Muscle layer of colon (tissue), 2 donors: ENCODE data around the gene ANK2.

Source experiments
- H3K27ac ChIP-seq: one replicate; pipeline ENCODE4 v1.7.0; 2013; ENCODE audit warnings: low read depth, mild to moderate bottlenecking, low read length, moderate library complexity
- H3K27me3 ChIP-seq, 2 donors: one replicate each; pipeline ENCODE4 v1.7.0; 2013; ENCODE audit warnings: low read length in 2 of 2, mild to moderate bottlenecking in 2 of 2; ENCODE audit not compliant: insufficient read depth in 2 of 2, control insufficient read depth in 1 of 2
- H3K36me3 ChIP-seq: one replicate; pipeline ENCODE4 v1.7.0; 2013; ENCODE audit warnings: mild to moderate bottlenecking, low read length; ENCODE audit not compliant: insufficient read depth
- H3K4me1 ChIP-seq: one replicate; pipeline ENCODE4 v1.7.0; 2013; ENCODE audit warnings: mild to moderate bottlenecking, low read length; ENCODE audit not compliant: insufficient read depth
- H3K4me3 ChIP-seq, 2 donors: one replicate each; pipeline ENCODE4 v1.7.0; 2013; ENCODE audit warnings: low read length in 2 of 2, low read depth in 1 of 2, mild to moderate bottlenecking in 1 of 2, moderate library complexity in 1 of 2
- H3K9ac ChIP-seq: one replicate; pipeline ENCODE4 v1.7.0; 2013; ENCODE audit warnings: low read length
- H3K9me3 ChIP-seq: one replicate; pipeline ENCODE4 v1.7.0; 2013; ENCODE audit warnings: mild to moderate bottlenecking, low read length
- donor health status: abdominal sarcoma.
- donor health status: Adenocarcinoma of cecum.

Gene ANK2

DNA sequence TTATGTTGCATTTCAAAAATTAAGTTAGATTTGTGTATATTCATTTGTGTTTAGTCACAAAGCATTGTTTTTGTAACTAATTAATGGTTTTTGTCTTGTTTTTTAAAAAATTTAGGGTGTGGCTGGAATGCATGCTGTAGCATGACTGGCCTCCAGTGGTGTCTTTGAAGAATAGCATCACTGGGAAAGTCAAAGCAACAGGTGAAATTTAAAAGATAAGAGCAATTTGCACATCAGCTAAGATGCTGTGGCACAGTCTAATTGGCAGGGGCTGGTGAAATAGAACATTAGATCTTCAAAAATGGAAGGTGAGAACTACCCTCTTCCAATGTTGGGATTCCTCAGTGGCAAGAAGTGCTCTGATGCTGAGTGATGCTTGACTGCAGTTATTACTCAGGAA is 45.3 kb downstream of the ANK2 start:
- no peaks in the 10 kb centered on the region for H3K36me3 ChIP-seq
- no peaks in the 10 kb centered on the region for H3K9me3 ChIP-seq
- no peaks in the 10 kb centered on the region for H3K27me3 ChIP-seq
- H3K4me3 ChIP-seq = no peak overlapping the region
- H3K9ac ChIP-seq = no peak overlapping the region
- H3K4me1 ChIP-seq = no peaks in the 10 kb centered on the region
- H3K27ac ChIP-seq = no peak overlapping the region

DNA sequence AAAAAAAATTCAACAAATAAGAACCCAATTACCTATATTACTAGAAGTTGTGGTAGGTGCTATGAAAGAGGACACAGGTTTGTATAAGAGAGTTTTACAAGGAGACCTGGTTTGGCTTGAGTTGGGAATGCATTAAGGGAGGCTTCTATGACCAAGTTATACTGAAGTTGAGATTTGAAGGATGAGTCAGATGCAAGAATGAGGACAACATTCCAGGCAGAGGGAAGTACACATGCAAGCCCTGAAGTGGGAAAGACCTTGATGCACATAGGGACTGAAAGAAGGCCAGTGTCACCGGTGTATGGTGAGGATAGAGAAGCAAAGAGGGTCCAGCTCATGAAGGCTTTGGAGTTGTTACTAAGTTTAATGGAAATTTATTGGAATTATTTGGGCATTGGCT is 52.2 kb downstream of the ANK2 start:
- H3K4me1 ChIP-seq = no peaks in the 10 kb centered on the region
- H3K9ac ChIP-seq = no peak overlapping the region
- H3K9me3 ChIP-seq = no peaks in the 10 kb centered on the region
- H3K4me3 ChIP-seq = no peak overlapping the region
- H3K36me3 ChIP-seq = no peaks in the 10 kb centered on the region
- no peak overlapping the region for H3K27ac ChIP-seq
- no peaks in the 10 kb centered on the region for H3K27me3 ChIP-seq

DNA sequence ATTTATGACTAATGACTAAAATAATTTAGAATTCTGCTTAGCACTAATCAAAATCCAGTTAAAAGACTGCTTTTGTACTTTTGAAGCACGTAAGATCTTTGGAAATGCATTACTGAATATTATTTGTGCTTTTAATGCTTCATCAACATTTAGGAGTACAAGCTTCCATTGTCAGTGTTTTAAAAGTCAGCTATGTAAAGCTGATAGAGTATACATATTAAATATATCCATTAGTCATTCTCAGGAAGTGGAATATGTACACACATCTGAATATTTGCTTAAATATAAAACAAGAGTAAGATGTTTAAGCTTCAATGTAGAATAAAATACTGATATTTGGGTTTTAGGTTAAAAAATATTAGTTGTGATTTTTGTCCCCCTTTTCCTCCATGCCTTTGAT is 54.1 kb downstream of the ANK2 start:
- no peaks in the 10 kb centered on the region for H3K4me1 ChIP-seq
- H3K4me3 ChIP-seq = no peak overlapping the region
- no peaks in the 10 kb centered on the region for H3K27me3 ChIP-seq
- no peak overlapping the region for H3K9ac ChIP-seq
- H3K9me3 ChIP-seq = no peaks in the 10 kb centered on the region
- no peaks in the 10 kb centered on the region for H3K36me3 ChIP-seq
- H3K27ac ChIP-seq = no peak overlapping the region

DNA sequence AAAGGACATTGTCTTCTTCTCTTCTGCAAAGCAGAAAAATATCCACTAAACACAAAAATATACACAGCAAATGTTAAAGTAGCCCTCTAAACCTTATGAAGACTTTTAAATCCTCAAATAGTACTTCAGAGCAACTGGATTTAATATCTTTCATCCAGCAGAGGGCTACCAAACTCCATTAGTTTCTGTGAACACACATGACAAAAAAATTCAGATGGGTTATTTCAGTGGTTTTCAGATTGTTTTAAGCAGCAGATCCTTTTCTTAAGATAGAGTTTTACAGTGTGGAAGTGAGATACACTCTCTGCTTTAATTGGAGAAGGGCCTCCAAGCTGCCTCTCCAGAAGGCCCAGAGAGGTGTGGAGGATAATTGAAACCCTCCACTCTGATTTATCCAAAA is 56.7 kb downstream of the ANK2 start:
- H3K36me3 ChIP-seq = no peaks in the 10 kb centered on the region
- H3K27me3 ChIP-seq = no peaks in the 10 kb centered on the region
- no peaks in the 10 kb centered on the region for H3K9me3 ChIP-seq
- no peaks in the 10 kb centered on the region for H3K4me1 ChIP-seq
- H3K4me3 ChIP-seq = no peak overlapping the region
- H3K9ac ChIP-seq = no peak overlapping the region
- H3K27ac ChIP-seq = no peak overlapping the region

DNA sequence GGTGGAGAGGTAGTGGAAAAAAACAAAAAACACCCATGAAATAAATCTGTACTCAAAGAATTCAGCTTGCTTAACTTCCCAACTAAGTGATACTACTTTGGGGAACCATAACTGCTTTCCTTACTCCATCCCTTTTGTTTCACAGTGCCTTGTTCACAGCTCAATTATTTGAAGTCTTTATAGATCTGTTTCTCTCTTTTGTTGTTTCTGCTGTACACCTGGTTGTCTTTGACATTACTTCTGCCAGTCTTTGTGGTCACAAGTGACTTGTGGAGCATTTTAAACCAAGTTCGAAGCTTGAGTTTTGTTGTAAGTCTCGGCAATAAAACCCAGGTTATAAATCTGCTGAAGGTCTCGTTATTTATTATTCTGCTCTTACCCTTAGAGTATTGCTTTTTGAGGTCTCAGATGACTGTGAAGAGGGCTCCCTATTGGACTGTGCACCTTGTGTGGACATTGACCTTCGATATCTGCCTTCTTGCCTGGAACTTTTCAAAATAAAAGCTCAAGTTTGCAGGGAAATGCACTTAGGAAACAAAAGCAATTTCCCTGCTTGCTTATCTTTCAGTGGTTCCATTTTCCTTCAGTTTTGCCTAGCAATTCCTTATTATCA is 59.8 kb downstream of the ANK2 start:
- no peaks in the 10 kb centered on the region for H3K36me3 ChIP-seq
- H3K27me3 ChIP-seq = no peaks in the 10 kb centered on the region
- no peak overlapping the region for H3K9ac ChIP-seq
- no peak overlapping the region for H3K27ac ChIP-seq
- H3K9me3 ChIP-seq = no peaks in the 10 kb centered on the region
- no peaks in the 10 kb centered on the region for H3K4me1 ChIP-seq
- no peak overlapping the region for H3K4me3 ChIP-seq

DNA sequence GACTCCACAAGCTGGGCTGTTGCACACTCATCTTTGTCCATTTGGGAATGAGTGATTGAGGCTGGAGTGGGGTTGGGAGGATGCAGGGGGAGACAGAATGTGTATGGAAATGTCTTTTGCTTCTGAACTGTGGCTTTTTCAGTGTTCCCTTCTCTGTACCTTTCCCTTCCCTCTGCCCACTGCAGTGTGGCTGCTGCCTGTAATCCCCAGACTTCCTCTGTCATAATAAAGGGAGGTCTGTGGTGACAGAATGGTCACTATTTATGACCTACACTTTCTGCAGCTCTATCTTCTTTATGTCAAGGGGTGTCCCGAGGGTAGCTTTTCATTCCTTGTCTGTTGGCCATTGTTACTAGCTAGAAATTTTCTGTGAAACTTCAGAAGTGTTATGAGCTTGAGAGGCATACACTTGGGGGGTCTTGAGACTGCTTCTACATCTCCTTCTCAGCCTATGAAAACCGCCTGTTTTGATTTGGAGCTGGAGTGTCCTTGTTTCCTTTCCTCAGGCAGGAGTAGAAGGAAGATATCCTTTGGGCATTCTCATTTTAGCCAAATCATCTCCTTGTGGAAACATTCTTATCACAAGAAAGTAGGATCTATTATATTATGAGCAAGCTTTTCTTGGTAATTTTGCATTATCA is 63.0 kb downstream of the ANK2 start:
- Histone ChIP-seq H3K9me3 (no peaks in the 10 kb centered on the region), H3K4me3 (no peak overlapping the region), H3K27me3 (no peaks in the 10 kb centered on the region), H3K36me3 (no peaks in the 10 kb centered on the region), H3K9ac (no peak overlapping the region), H3K27ac (no peak overlapping the region), H3K4me1 (peaks cover 5% of the 10 kb centered on the region)

DNA sequence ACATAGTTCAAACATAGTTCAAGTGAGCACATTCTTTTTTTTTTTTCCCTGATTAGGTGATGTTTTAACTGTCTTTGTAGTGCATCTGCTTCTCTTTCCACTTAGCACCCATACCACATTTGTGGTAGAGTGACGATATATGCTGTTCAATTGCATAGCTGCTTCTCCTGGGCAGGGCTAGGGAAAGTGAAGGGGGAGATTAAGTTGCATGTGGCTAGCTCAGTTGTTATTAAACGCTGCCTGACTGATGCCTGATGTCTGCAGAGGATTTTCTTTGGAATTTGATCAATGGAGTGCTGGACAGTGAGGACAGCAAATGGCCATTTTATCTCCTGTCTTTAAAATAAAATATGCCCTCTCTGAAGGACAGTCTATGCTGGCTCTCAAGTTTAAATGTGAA is 63.7 kb downstream of the ANK2 start:
- H3K27ac ChIP-seq = no peak overlapping the region
- H3K4me3 ChIP-seq = no peak overlapping the region
- no peak overlapping the region for H3K9ac ChIP-seq
- peaks cover 5% of the 10 kb centered on the region for H3K4me1 ChIP-seq
- no peaks in the 10 kb centered on the region for H3K27me3 ChIP-seq
- no peaks in the 10 kb centered on the region for H3K36me3 ChIP-seq
- H3K9me3 ChIP-seq = no peaks in the 10 kb centered on the region

DNA sequence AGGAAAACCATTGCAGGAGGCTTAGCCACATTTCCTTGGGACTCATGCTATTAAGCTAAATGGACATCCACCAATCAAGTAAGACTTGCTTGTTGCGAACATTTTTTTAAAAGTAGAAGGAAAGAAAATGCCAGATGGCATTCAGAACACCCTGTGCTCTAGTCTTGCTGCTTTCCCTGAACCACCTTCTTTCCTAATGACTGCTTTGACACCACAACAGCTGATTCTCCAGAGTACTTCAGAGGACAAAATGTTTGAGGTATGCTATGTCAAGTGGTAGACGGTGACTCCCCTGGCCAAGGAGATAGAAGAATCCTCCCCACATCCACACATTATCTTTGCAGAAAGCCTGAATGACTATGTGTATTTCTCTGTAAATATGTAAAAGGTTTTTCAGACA is 65.4 kb downstream of the ANK2 start:
- Histone ChIP-seq H3K4me1 (peaks cover 5% of the 10 kb centered on the region), H3K36me3 (no peaks in the 10 kb centered on the region), H3K27ac (no peak overlapping the region), H3K27me3 (no peaks in the 10 kb centered on the region), H3K4me3 (no peak overlapping the region), H3K9me3 (no peaks in the 10 kb centered on the region), H3K9ac (no peak overlapping the region)

DNA sequence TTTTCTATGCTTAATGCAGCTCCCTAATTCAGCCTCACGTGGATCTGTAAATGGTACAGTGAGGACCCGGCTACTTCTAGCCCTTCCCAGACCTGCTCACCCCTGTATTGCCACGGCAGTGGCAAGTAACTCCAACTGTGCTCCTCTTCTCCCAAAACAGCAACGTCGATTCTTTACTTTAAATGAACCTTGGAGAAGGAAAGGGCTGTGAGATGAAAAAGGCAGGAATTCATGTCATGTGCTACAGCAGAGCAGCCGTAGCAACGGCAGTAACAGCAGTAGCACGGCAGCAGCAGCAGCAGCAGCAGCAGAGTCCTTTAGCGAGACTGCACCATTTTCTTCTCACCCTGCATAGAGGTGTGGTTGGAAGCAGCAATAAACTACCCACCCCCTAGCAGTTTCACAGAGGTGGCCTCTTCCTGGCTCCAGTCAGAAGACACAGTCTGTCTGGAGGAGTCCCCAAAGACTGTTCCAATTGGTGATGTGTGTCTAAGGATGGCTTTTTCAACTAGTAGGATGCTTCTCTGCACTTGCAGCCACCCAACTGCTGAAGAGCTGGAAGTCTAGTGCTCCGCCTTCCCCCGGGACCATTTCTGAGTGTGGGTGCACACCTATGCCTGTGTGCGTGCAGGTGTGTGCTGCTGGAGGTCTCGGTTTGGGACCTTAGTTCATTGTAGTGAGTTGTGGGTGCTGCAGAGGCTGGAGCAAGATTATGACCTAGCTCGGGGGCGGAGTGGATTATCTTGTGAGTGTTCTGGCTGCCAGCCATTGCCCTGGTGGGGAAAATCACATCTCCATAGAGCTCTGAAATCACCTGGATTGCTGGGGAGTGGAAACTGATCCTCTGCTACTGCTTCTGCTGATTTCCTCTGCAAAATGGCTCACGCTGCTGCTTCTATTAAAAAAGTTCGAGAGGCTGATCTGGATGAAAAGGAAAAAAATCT is 67.2 kb downstream of the ANK2 start:
- Histone ChIP-seq H3K9me3 (no peaks in the 10 kb centered on the region), H3K27me3 (no peaks in the 10 kb centered on the region), H3K9ac (no peak overlapping the region), H3K4me3 (peak overlapping the region in 1 of 2 donors; percentile 19), H3K4me1 (peaks cover 5% of the 10 kb centered on the region), H3K36me3 (no peaks in the 10 kb centered on the region), H3K27ac (no peak overlapping the region)

DNA sequence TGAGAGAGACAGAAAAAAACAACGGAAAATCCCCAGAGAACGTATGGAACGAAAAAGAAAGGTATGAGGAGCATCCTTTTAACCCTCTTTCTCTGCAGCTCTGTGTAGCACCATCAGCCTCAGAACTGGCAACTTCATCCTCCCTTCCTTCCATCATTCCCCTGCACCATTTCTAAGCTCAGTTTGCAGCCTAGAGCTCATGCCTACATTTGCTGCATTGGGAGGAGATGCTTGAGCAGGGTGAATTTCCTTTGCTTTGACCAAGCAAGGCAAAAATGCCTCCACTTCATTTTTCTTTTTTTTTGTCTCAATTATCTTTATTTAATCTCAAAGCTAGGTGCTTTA is 67.9 kb downstream of the ANK2 start:
- Histone ChIP-seq H3K9ac (no peak overlapping the region), H3K36me3 (no peaks in the 10 kb centered on the region), H3K27me3 (no peaks in the 10 kb centered on the region), H3K4me1 (peaks cover 5% of the 10 kb centered on the region), H3K27ac (no peak overlapping the region), H3K4me3 (no peak overlapping the region), H3K9me3 (no peaks in the 10 kb centered on the region)

DNA sequence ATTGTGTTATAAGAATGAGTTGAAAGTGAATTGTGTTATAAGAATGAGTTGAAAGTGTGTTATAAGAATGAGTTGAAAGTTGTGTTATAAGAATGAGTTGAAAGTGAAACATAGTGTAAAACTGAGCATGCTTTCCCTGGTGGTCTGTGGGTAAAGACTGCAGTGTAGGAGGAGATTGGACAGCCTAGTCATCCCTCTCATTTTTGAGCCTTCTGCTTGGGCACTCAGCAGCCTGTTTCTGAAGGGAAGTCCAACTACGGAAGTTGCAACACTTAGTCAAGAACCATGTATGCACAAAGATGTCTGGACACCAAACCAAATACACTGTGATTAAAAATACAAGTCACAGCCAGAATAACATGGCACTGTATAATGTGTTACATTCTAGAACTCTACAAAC is 72.6 kb downstream of the ANK2 start:
- H3K4me1 ChIP-seq = peaks cover 1% of the 10 kb centered on the region
- no peak overlapping the region for H3K9ac ChIP-seq
- no peaks in the 10 kb centered on the region for H3K36me3 ChIP-seq
- H3K27ac ChIP-seq = no peak overlapping the region
- no peaks in the 10 kb centered on the region for H3K9me3 ChIP-seq
- no peaks in the 10 kb centered on the region for H3K27me3 ChIP-seq
- no peak overlapping the region for H3K4me3 ChIP-seq
